ENCODE results near the gene LRRN3. TPM values are rescaled to one million over a fixed set of nuclear protein-coding genes. Genes with fewer than 3 reads are reported as not detected.

LRRN3 gene
- total and polyA plus RNA-seq, 2 of the 4 experiments (the other 2 are of a cell fraction), result 6.9 to 15.2 TPM

- dilution Hi-C loops (cut with HindIII; ENCODE audit: low sequenced_read_pairs, unreplicated experiment), result no loop called here
- CTCF ChIA-PET, result interaction anchor here (1.0 kb wide), 1 partner anchor 49 kb away, joined by 3 read pairs; no protein-coding TSS in a partner anchor
- H3K4me3 ChIP-seq (ENCODE audit: insufficient read depth, low read depth, low read length), result no peak overlapping the region
- H2BK5ac ChIP-seq (ENCODE audit: low read depth, low read length, poor library complexity, severe bottlenecking), result no peak overlapping the region
- H3K56ac ChIP-seq (ENCODE audit: extremely low read depth, insufficient read depth, low read length), result no peak overlapping the region
- H4K20me1 ChIP-seq (ENCODE audit: insufficient read depth, low read length), result no peaks in the 10 kb centered on the region
- H3K9me3 ChIP-seq (ENCODE audit: control insufficient read depth, insufficient read depth, low read length), result no peaks in the 10 kb centered on the region
- no peaks in the 10 kb centered on the region for H3K9me1 ChIP-seq (ENCODE audit: insufficient read depth, low read length)
- in situ Hi-C loops (cut with MboI; ENCODE audit: low sequenced_read_pairs), result no loop called here
- H3K23ac ChIP-seq (ENCODE audit: low read depth, low read length), result no peak overlapping the region
- H3K18ac ChIP-seq (ENCODE audit: low read depth, low read length), result no peak overlapping the region
- H2AK9ac ChIP-seq (replicated peaks; ENCODE audit: low read depth, low read length, poor library complexity), result no peak overlapping the region
- H2AK5ac ChIP-seq (ENCODE audit: low read depth, low read length), result no peak overlapping the region
- no TSS peak for BruUV-seq (replicated peaks)
- no peak overlapping the region for H2AFZ ChIP-seq (replicated peaks; ENCODE audit: low read length, poor library complexity)
- no peak overlapping the region for H2BK20ac ChIP-seq (ENCODE audit: low read depth, low read length)
- no peak overlapping the region for H3K27ac ChIP-seq (ENCODE audit: insufficient read depth, low read length)
- H3K4me2 ChIP-seq (ENCODE audit: low read depth, low read length), result no peak overlapping the region
- no peak overlapping the region for H4K5ac ChIP-seq (ENCODE audit: low read depth, low read length)
- H2BK15ac ChIP-seq (ENCODE audit: low read depth, low read length), result no peak overlapping the region
- no CpG with 5 or more reads among the region's 7 CpGs for WGBS, 2 experiments (ENCODE audit: extremely low coverage in 2 of 2, insufficient read length in 1 of 2)
- no peaks in the 10 kb centered on the region for H3K79me1 ChIP-seq (ENCODE audit: low read depth in 1 of 2, low read length in 2 of 2)
- H3K27me3 ChIP-seq (ENCODE audit: control insufficient read depth, insufficient read depth, low read length), result no peaks in the 10 kb centered on the region
- no peak overlapping the region for H3K9ac ChIP-seq (ENCODE audit: low read depth, low read length)
- H2BK120ac ChIP-seq (ENCODE audit: low read depth, low read length), result no peak overlapping the region
- H3K36me3 ChIP-seq (ENCODE audit: control insufficient read depth, insufficient read depth, low read length), result no peaks in the 10 kb centered on the region
- TF ChIP-seq, protein P1, sequence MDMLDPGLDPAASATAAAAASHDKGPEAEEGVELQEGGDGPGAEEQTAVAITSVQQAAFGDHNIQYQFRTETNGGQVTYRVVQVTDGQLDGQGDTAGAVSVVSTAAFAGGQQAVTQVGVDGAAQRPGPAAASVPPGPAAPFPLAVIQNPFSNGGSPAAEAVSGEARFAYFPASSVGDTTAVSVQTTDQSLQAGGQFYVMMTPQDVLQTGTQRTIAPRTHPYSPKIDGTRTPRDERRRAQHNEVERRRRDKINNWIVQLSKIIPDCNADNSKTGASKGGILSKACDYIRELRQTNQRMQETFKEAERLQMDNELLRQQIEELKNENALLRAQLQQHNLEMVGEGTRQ (IDR thresholded peaks at IDR 0.05; ENCODE audit: low read depth, low read length), result no peak
- TF ChIP-seq RFX5 (IDR thresholded peaks at IDR 0.05; ENCODE audit: low read depth, low read length), result no peak
- no peak for TF ChIP-seq MAZ (IDR thresholded peaks at IDR 0.05; ENCODE audit: borderline replicate concordance, low read depth, low read length)
- TF ChIP-seq POLR2A (IDR thresholded peaks at IDR 0.05; ENCODE audit: low read depth, low read length), result no peak
- TF ChIP-seq, protein P2, sequence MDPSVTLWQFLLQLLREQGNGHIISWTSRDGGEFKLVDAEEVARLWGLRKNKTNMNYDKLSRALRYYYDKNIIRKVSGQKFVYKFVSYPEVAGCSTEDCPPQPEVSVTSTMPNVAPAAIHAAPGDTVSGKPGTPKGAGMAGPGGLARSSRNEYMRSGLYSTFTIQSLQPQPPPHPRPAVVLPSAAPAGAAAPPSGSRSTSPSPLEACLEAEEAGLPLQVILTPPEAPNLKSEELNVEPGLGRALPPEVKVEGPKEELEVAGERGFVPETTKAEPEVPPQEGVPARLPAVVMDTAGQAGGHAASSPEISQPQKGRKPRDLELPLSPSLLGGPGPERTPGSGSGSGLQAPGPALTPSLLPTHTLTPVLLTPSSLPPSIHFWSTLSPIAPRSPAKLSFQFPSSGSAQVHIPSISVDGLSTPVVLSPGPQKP (IDR thresholded peaks at IDR 0.05; ENCODE audit: borderline replicate concordance, low read depth, low read length), result no peak
- no peak overlapping the region for H4K91ac ChIP-seq (ENCODE audit: insufficient read depth, low read depth, low read length)
- DNase-seq, result no peak
- ATAC-seq (ENCODE audit: low read depth), result no peak
- H3K4me1 ChIP-seq (ENCODE audit: control insufficient read depth, insufficient read depth, low read length), result no peaks in the 10 kb centered on the region
- H4K8ac ChIP-seq (ENCODE audit: low read depth in 2 of 2, low read length in 2 of 2), result no peak overlapping the region
- H3K4ac ChIP-seq (ENCODE audit: low read depth, low read length), result no peak overlapping the region
- H3K14ac ChIP-seq (replicated peaks; ENCODE audit: low read depth, low read length), result no peak overlapping the region
- POLR2A ChIA-PET (ENCODE audit: unreplicated experiment), result no interaction called here
- intact Hi-C loops (cut with micrococcal nuclease), result no loop called here
Measured at GRCh38 chr7:111049971-111050680, 40.8 kb upstream of the LRRN3 start.
